Uterus (tissue), 2 donors: ENCODE data around the gene BACE2.

Experiments
- CTCF ChIP-seq, 4 experiments: fragments of 200-600 bp in 2 of 4; fragments of 450-650 bp in 2 of 4; sonication (generic) in 2 of 4; IDR thresholded peaks; one replicate each; pipeline ENCODE4 v1.5.1; 2016 to 2019; ENCODE audit warnings: antibody characterized with exemption in 4 of 4, mild to moderate bottlenecking in 2 of 4, moderate library complexity in 1 of 4
- POLR2A ChIP-seq, 2 donors: fragments of 450-650 bp; IDR thresholded peaks; one replicate each; pipeline ENCODE4 v1.6.1; 2016; ENCODE audit warnings: antibody characterized with exemption in 2 of 2, mild to moderate bottlenecking in 1 of 2, moderate library complexity in 1 of 2

- TF ChIP-seq POLR2A (IDR thresholded peaks at IDR 0.05): no peak
- TF ChIP-seq CTCF (IDR thresholded peaks at IDR 0.05): no peak
Measured at GRCh38 chr21:41315726-41316125, 147.8 kb downstream of the BACE2 start.
